Natural killer cell treated with Interleukin-12 subunit alpha and Interleukin-12 subunit beta and Interleukin-15 and Interleukin-18, amount 100 ng/mL, for 72 hours (primary cell): ENCODE data around the gene CDC42SE2. TPM values are rescaled to one million over a fixed set of nuclear protein-coding genes. Genes with fewer than 3 reads are reported as not detected.
A peak's percentile ranks its signal among the peaks of the same experiment; 100 is the strongest.

Experiments used
- ATAC-seq, 2 donors: fragments of 150-1000 bp; cut with Tn5 transposase in 1 of 2; sonication (Bioruptor Pico), chemical (Tn5 transposase) in 1 of 2; 2 replicates each; pipeline ENCODE4 v1.10.0; 2021
- DNase-seq: peaks from one replicate; pipeline ENCODE4 v3.0.0; 2022; ENCODE audit warnings: low spot score
- H3K27ac Mint-ChIP-seq, 2 donors: 1 replicate in 1 of 2; 2 replicates in 1 of 2; pipeline ENCODE4 v1.8.0; 2022; ENCODE audit warnings: mixed read lengths in 2 of 2, mild to moderate bottlenecking in 1 of 2, moderate library complexity in 1 of 2
- H3K27me3 Mint-ChIP-seq, 2 donors: 1 replicate in 1 of 2; 2 replicates in 1 of 2; pipeline ENCODE4 v1.8.0; 2022; ENCODE audit warnings: mixed read lengths in 2 of 2
- H3K36me3 Mint-ChIP-seq: one replicate; pipeline ENCODE4 v1.8.0; 2022; ENCODE audit warnings: mixed read lengths
- H3K4me1 Mint-ChIP-seq, 2 donors: 1 replicate in 1 of 2; 2 replicates in 1 of 2; pipeline ENCODE4 v1.8.0; 2022; ENCODE audit warnings: low read depth in 2 of 2, mixed read lengths in 2 of 2, mild to moderate bottlenecking in 1 of 2
- H3K4me3 Mint-ChIP-seq: one replicate; pipeline ENCODE4 v1.8.0; 2022; ENCODE audit warnings: mixed read lengths
- H3K9me3 Mint-ChIP-seq: 2 replicates; pipeline ENCODE4 v1.8.0; 2022; ENCODE audit warnings: mixed read lengths
- total RNA-seq, 2 donors: library from RNA; stranded (reverse); gene quantifications; one replicate each; pipeline ENCODE4 v1.2.3, GENCODE V29; 2022

Gene CDC42SE2
- total RNA-seq, 2 donors from 2014 or later: 78.2 to 120 TPM

- Mint-ChIP-seq H3K27ac (peak overlapping the region; percentile 86), H3K4me3 (peak overlapping the region; percentile 68), H3K27me3 (no peaks in the 10 kb centered on the region), H3K4me1 (peaks cover 25 to 32% of the 10 kb centered on the region in 2 donors), H3K9me3 (no peaks in the 10 kb centered on the region), H3K36me3 (peaks cover 21% of the 10 kb centered on the region)
- ATAC-seq (peak; percentile 76 to 93), DNase-seq (no peak)
Measured at GRCh38 chr5:131413605-131414559, 150.0 kb downstream of the CDC42SE2 start.

- Mint-ChIP-seq H3K9me3 (no peaks in the 10 kb centered on the region), H3K27me3 (no peaks in the 10 kb centered on the region)
Measured at GRCh38 chr5:131416729-131417128, 152.9 kb downstream of the CDC42SE2 start.

GRCh38 chr5:131417240-131417869 lies 153.5 kb downstream of the CDC42SE2 start:
- Mint-ChIP-seq H3K27me3 (no peaks in the 10 kb centered on the region), H3K9me3 (no peaks in the 10 kb centered on the region), H3K27ac (peak overlapping the region; percentile 22 to 86), H3K4me3 (peak overlapping the region; percentile 48), H3K4me1 (peaks cover 23 to 36% of the 10 kb centered on the region in 2 donors), H3K36me3 (peaks cover 6% of the 10 kb centered on the region)
- ATAC-seq (no peak), DNase-seq (peak; percentile 74)

More at GRCh38 chr5:131416729-131417128, 152.9 kb downstream of the CDC42SE2 start:
- Mint-ChIP-seq H3K36me3 (peaks cover 6% of the 10 kb centered on the region), H3K4me1 (peaks cover 23 to 36% of the 10 kb centered on the region in 2 donors), H3K4me3 (peak overlapping the region; percentile 48), H3K27ac (peak overlapping the region; percentile 22 to 86)
- ATAC-seq (no peak), DNase-seq (no peak)

GRCh38 chr5:131418846-131419245 lies 155.0 kb downstream of the CDC42SE2 start:
- Mint-ChIP-seq H3K27me3 (no peaks in the 10 kb centered on the region), H3K27ac (no peak overlapping the region), H3K9me3 (no peaks in the 10 kb centered on the region), H3K4me3 (no peak overlapping the region), H3K36me3 (peaks cover 6% of the 10 kb centered on the region), H3K4me1 (peaks cover 21 to 30% of the 10 kb centered on the region in 2 donors)
- ATAC-seq (no peak), DNase-seq (no peak)

GRCh38 chr5:131419877-131420276 lies 156.0 kb downstream of the CDC42SE2 start:
- ATAC-seq (no peak), DNase-seq (no peak)
- Mint-ChIP-seq H3K4me1 (peaks cover 14 to 20% of the 10 kb centered on the region in 2 donors), H3K27ac (peak overlapping the region; percentile 19 to 67), H3K9me3 (no peaks in the 10 kb centered on the region), H3K4me3 (no peak overlapping the region), H3K27me3 (no peaks in the 10 kb centered on the region), H3K36me3 (no peaks in the 10 kb centered on the region)

GRCh38 chr5:131423056-131423455 lies 159.2 kb downstream of the CDC42SE2 start:
- H3K27ac Mint-ChIP-seq: no peak overlapping the region
- DNase-seq (no peak), ATAC-seq (no peak)
- H3K9me3 Mint-ChIP-seq: no peaks in the 10 kb centered on the region
- H3K4me3 Mint-ChIP-seq: no peak overlapping the region
- peaks cover 2 to 9% of the 10 kb centered on the region in 2 donors for H3K4me1 Mint-ChIP-seq
- peaks cover 5% of the 10 kb centered on the region for H3K36me3 Mint-ChIP-seq
- no peaks in the 10 kb centered on the region for H3K27me3 Mint-ChIP-seq

GRCh38 chr5:131426011-131426410 lies 162.2 kb downstream of the CDC42SE2 start:
- DNase-seq: no peak
- Mint-ChIP-seq H3K9me3 (no peaks in the 10 kb centered on the region), H3K27me3 (no peaks in the 10 kb centered on the region), H3K27ac (no peak overlapping the region), H3K4me3 (no peak overlapping the region), H3K36me3 (peaks cover 10% of the 10 kb centered on the region), H3K4me1 (peaks cover 0 to 5% of the 10 kb centered on the region in 2 donors)
- ATAC-seq: no peak

GRCh38 chr5:131430794-131431193 lies 166.9 kb downstream of the CDC42SE2 start:
- Mint-ChIP-seq H3K27me3 (no peaks in the 10 kb centered on the region), H3K27ac (peak overlapping the region in 1 of 2 donors; percentile 51), H3K36me3 (peaks cover 14% of the 10 kb centered on the region), H3K9me3 (no peaks in the 10 kb centered on the region), H3K4me3 (no peak overlapping the region), H3K4me1 (peaks cover 0 to 5% of the 10 kb centered on the region in 2 donors)
- DNase-seq (no peak), ATAC-seq (no peak)

GRCh38 chr5:131431794-131432193 lies 167.9 kb downstream of the CDC42SE2 start:
- no peaks in the 10 kb centered on the region for H3K9me3 Mint-ChIP-seq
- ATAC-seq (no peak), DNase-seq (no peak)
- H3K36me3 Mint-ChIP-seq: peaks cover 14% of the 10 kb centered on the region
- H3K27me3 Mint-ChIP-seq: no peaks in the 10 kb centered on the region
- no peak overlapping the region for H3K4me3 Mint-ChIP-seq
- H3K27ac Mint-ChIP-seq: no peak overlapping the region
- peaks cover 0 to 5% of the 10 kb centered on the region in 2 donors for H3K4me1 Mint-ChIP-seq

GRCh38 chr5:131433109-131433508 lies 169.3 kb downstream of the CDC42SE2 start:
- H3K4me1 Mint-ChIP-seq: peaks cover 0 to 5% of the 10 kb centered on the region in 2 donors
- H3K36me3 Mint-ChIP-seq: peaks cover 18% of the 10 kb centered on the region
- H3K27ac Mint-ChIP-seq: peak overlapping the region in 1 of 2 donors; percentile 1

GRCh38 chr5:131436081-131436480 lies 172.2 kb downstream of the CDC42SE2 start:
- peaks cover 0 to 6% of the 10 kb centered on the region in 2 donors for H3K4me1 Mint-ChIP-seq
- no peaks in the 10 kb centered on the region for H3K9me3 Mint-ChIP-seq
- no peak for DNase-seq
- peaks cover 24% of the 10 kb centered on the region for H3K36me3 Mint-ChIP-seq
- H3K27me3 Mint-ChIP-seq: no peaks in the 10 kb centered on the region
- no peak for ATAC-seq
- H3K27ac Mint-ChIP-seq: no peak overlapping the region
- H3K4me3 Mint-ChIP-seq: no peak overlapping the region

More at GRCh38 chr5:131433109-131433508, 169.3 kb downstream of the CDC42SE2 start:
- no peaks in the 10 kb centered on the region for H3K27me3 Mint-ChIP-seq
- no peaks in the 10 kb centered on the region for H3K9me3 Mint-ChIP-seq
- DNase-seq (no peak), ATAC-seq (no peak)
- no peak overlapping the region for H3K4me3 Mint-ChIP-seq

- peaks cover 27% of the 10 kb centered on the region for H3K36me3 Mint-ChIP-seq
- H3K27ac Mint-ChIP-seq: no peak overlapping the region
- H3K27me3 Mint-ChIP-seq: no peaks in the 10 kb centered on the region
- peaks cover 0 to 3% of the 10 kb centered on the region in 2 donors for H3K4me1 Mint-ChIP-seq
- H3K4me3 Mint-ChIP-seq: no peak overlapping the region
- H3K9me3 Mint-ChIP-seq: no peaks in the 10 kb centered on the region
- DNase-seq (no peak), ATAC-seq (no peak)
Measured at GRCh38 chr5:131441184-131441583, 177.3 kb downstream of the CDC42SE2 start.
